Measurements from ENCODE around the gene C9orf50. TPM values are rescaled to one million over a fixed set of nuclear protein-coding genes. Genes with fewer than 3 reads are reported as not detected.
A peak's percentile ranks its signal among the peaks of the same experiment; 100 is the strongest.

The C9orf50 gene
- total and polyA plus RNA-seq, 2 donors (not counting 3 experiments of a cell fraction or from before 2014, with no cell fraction given): not detected

DNA sequence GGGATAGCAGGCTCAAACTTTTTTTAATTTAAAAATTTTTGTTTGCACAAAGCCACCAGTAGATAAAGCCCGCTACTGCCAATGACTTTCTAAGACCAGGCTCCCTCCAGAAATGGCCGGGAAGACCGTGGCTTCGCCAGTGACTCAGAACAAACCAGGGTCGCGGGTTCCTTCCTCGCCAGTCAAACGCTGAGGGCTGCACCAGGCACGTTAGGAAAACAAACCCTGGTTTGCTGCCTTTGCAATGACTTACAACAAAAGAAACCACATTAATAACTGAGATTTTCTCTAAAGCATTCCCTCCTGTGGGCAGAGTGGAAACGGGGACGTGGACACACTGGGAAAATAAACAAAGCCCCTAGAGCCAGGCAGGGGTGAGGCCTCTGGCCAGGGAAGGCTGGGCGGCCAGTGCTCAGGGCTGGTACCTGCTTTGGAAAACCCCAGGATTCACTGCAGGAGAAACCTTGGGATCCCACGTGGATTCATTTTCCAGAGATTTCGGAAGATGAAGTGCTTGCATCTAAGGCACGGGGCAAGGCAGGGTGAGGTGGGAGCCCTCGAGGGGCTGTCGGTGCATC lies 48.3 kb upstream of the C9orf50 start:
- CTCF ChIA-PET: no interaction called here
- POLR2A ChIA-PET: no interaction called here
- no peaks in the 10 kb centered on the region for H3K36me3 ChIP-seq (ENCODE audit: control insufficient read depth in 2 of 2, extremely low read depth in 1 of 2, insufficient read depth in 2 of 2, low read length in 2 of 2)
- intact Hi-C loops (cut with micrococcal nuclease) (no loop called here), dilution Hi-C loops (cut with MboI; ENCODE audit: extremely low pct_ligation_motif_present, low sequenced_read_pairs) (no loop called here)
- FAIRE-seq: peak; percentile 80
- no peaks in the 10 kb centered on the region for H3K9me3 ChIP-seq (replicated peaks; ENCODE audit: control insufficient read depth, insufficient read depth, low read length)
- peaks cover 4 to 11% of the 10 kb centered on the region in 2 experiments for H3K27me3 ChIP-seq (ENCODE audit: control insufficient read depth in 2 of 2, insufficient read depth in 2 of 2, low read length in 2 of 2)
- H3K4me1 ChIP-seq (ENCODE audit: control insufficient read depth, extremely low read depth, insufficient read depth, low read length): no peaks in the 10 kb centered on the region
- H2AFZ ChIP-seq (ENCODE audit: low read depth, low read length): no peak overlapping the region
- no peaks in the 10 kb centered on the region for H3K9me1 ChIP-seq (replicated peaks; ENCODE audit: control insufficient read depth, extremely low read depth, insufficient read depth, low read length)
- H4K20me1 ChIP-seq (replicated peaks; ENCODE audit: control insufficient read depth, extremely low read depth, insufficient read depth, low read length): no peaks in the 10 kb centered on the region
- no peaks in the 10 kb centered on the region for H3K79me2 ChIP-seq (ENCODE audit: control insufficient read depth, insufficient read depth, low read length)
- H3K9ac ChIP-seq (replicated peaks; ENCODE audit: extremely low read depth, insufficient read depth, low read length): no peak overlapping the region
- H3K4me3 ChIP-seq (replicated peaks in 1 of 3; ENCODE audit: insufficient read depth in 1 of 3, low read depth in 1 of 3, low read length in 3 of 3): no peak overlapping the region
- TF ChIP-seq POLR2AphosphoS5 (IDR thresholded peaks at IDR 0.05; ENCODE audit: insufficient read depth, low read depth, low read length) (no peak), EZH2 (IDR thresholded peaks at IDR 0.05; ENCODE audit: borderline replicate concordance, low read depth, low read length, severe bottlenecking) (no peak), GATA2 (IDR thresholded peaks at IDR 0.05; ENCODE audit: insufficient read depth, insufficient read length, low read depth, low read length) (no peak), JUN (IDR thresholded peaks at IDR 0.05; ENCODE audit: borderline replicate concordance, insufficient read depth, insufficient read length, low read depth) (no peak), POLR2A (IDR thresholded peaks at IDR 0.05; ENCODE audit: low read depth, low read length) (no peak), FOS (IDR thresholded peaks at IDR 0.05; ENCODE audit: borderline replicate concordance, insufficient read depth, low read length) (no peak), MYC (IDR thresholded peaks at IDR 0.05; ENCODE audit: low read depth, low read length) (no peak)
- TF ChIP-seq, protein P1, sequence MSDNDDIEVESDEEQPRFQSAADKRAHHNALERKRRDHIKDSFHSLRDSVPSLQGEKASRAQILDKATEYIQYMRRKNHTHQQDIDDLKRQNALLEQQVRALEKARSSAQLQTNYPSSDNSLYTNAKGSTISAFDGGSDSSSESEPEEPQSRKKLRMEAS (IDR thresholded peaks at IDR 0.05; ENCODE audit: insufficient read depth, insufficient read length): no peak
- TF ChIP-seq, protein P2, sequence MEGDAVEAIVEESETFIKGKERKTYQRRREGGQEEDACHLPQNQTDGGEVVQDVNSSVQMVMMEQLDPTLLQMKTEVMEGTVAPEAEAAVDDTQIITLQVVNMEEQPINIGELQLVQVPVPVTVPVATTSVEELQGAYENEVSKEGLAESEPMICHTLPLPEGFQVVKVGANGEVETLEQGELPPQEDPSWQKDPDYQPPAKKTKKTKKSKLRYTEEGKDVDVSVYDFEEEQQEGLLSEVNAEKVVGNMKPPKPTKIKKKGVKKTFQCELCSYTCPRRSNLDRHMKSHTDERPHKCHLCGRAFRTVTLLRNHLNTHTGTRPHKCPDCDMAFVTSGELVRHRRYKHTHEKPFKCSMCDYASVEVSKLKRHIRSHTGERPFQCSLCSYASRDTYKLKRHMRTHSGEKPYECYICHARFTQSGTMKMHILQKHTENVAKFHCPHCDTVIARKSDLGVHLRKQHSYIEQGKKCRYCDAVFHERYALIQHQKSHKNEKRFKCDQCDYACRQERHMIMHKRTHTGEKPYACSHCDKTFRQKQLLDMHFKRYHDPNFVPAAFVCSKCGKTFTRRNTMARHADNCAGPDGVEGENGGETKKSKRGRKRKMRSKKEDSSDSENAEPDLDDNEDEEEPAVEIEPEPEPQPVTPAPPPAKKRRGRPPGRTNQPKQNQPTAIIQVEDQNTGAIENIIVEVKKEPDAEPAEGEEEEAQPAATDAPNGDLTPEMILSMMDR (IDR thresholded peaks at IDR 0.05; ENCODE audit: extremely low read depth in 1 of 2, insufficient read depth in 1 of 2, low read depth in 1 of 2, low read length in 2 of 2): no peak
- BruUV-seq (replicated peaks): no TSS peak
- H3K27ac ChIP-seq (ENCODE audit: insufficient read depth, low read depth, low read length): no peak overlapping the region
- no peak overlapping the region for H3K4me2 ChIP-seq (ENCODE audit: insufficient read depth, low read length)
- peak; percentile 16 for DNase-seq (ENCODE audit: low read depth, low spot score)
